ENCODE measurements around the gene MAEA.

The MAEA gene

GRCh38 chr4:1307951-1308735 is 18.5 kb downstream of the MAEA start:
- Histone ChIP-seq H3F3A (ENCODE audit: insufficient read depth, low read length) (no peaks in the 10 kb centered on the region), H3K9me2 (ENCODE audit: low read depth, low read length) (no peaks in the 10 kb centered on the region), H3K27me3 (ENCODE audit: insufficient read depth, low read length) (no peaks in the 10 kb centered on the region), H3K36me3 (ENCODE audit: insufficient read depth, low read length) (peaks cover 20% of the 10 kb centered on the region), H4K20me1 (ENCODE audit: insufficient read depth, low read length) (no peaks in the 10 kb centered on the region), H3K27ac (ENCODE audit: low read depth, low read length, poor library complexity, severe bottlenecking) (no peak overlapping the region), H3K4me1 (ENCODE audit: insufficient read depth, low read length, severe bottlenecking) (peaks cover 18% of the 10 kb centered on the region), H2AFZ (ENCODE audit: low read length) (no peak overlapping the region), H3K4me3 (ENCODE audit: low read depth, low read length, poor library complexity, severe bottlenecking) (no peak overlapping the region), H3K79me2 (ENCODE audit: insufficient read depth, low read length) (no peaks in the 10 kb centered on the region), H3K4me2 (ENCODE audit: low read length) (no peak overlapping the region), H3K9me3 (ENCODE audit: low read length) (no peaks in the 10 kb centered on the region), H3K9ac (ENCODE audit: low read length) (no peak overlapping the region)
- TF ChIP-seq EZH2 (IDR thresholded peaks at IDR 0.05; ENCODE audit: borderline replicate concordance, low read length) (no peak), CTCF (IDR thresholded peaks at IDR 0.05; ENCODE audit: low read length) (no peak)

- H3K9ac ChIP-seq (ENCODE audit: low read length) = no peak overlapping the region
Measured at GRCh38 chr4:1309261-1310010, 19.7 kb downstream of the MAEA start.

More at GRCh38 chr4:1309261-1310010, 19.7 kb downstream of the MAEA start:
- peaks cover 18% of the 10 kb centered on the region for H3K4me1 ChIP-seq (ENCODE audit: insufficient read depth, low read length, severe bottlenecking)
- H3K27me3 ChIP-seq (ENCODE audit: insufficient read depth, low read length) = no peaks in the 10 kb centered on the region
- no peaks in the 10 kb centered on the region for H3F3A ChIP-seq (ENCODE audit: insufficient read depth, low read length)
- H3K9me2 ChIP-seq (ENCODE audit: low read depth, low read length) = no peaks in the 10 kb centered on the region
- H3K4me3 ChIP-seq (ENCODE audit: low read depth, low read length, poor library complexity, severe bottlenecking) = no peak overlapping the region
- H3K79me2 ChIP-seq (ENCODE audit: insufficient read depth, low read length) = no peaks in the 10 kb centered on the region
- H3K36me3 ChIP-seq (ENCODE audit: insufficient read depth, low read length) = peaks cover 31% of the 10 kb centered on the region
- H3K4me2 ChIP-seq (ENCODE audit: low read length) = no peak overlapping the region
- no peak overlapping the region for H2AFZ ChIP-seq (ENCODE audit: low read length)
- H3K27ac ChIP-seq (ENCODE audit: low read depth, low read length, poor library complexity, severe bottlenecking) = no peak overlapping the region
- no peaks in the 10 kb centered on the region for H3K9me3 ChIP-seq (ENCODE audit: low read length)
- TF ChIP-seq CTCF (IDR thresholded peaks at IDR 0.05; ENCODE audit: low read length) (no peak), EZH2 (IDR thresholded peaks at IDR 0.05; ENCODE audit: borderline replicate concordance, low read length) (no peak)
- H4K20me1 ChIP-seq (ENCODE audit: insufficient read depth, low read length) = no peaks in the 10 kb centered on the region

Measured in OCI-LY1 (cell line).